HepG2 (cell line): ENCODE measurements around the gene CLPSL2. TPM values are rescaled to one million over a fixed set of nuclear protein-coding genes. Genes with fewer than 3 reads are reported as not detected.

ENCODE experiments used
- NRL ChIP-seq: sonication (generic); formaldehyde crosslinking; IDR thresholded peaks from 2 replicates; pipeline ENCODE4 v1.5.0; 2020; ENCODE audit warnings: missing genetic modification reagents, mild to moderate bottlenecking, moderate library complexity, borderline replicate concordance
- ZNF572 ChIP-seq: sonication (generic); formaldehyde crosslinking; IDR thresholded peaks from 2 replicates; pipeline ENCODE4 v1.5.1; 2020; ENCODE audit warnings: mild to moderate bottlenecking, missing genetic modification reagents
- ZNF672 ChIP-seq: sonication (generic); formaldehyde crosslinking; IDR thresholded peaks from 2 replicates; pipeline ENCODE4 v1.8.1; 2022; ENCODE audit warnings: missing genetic modification reagents
- polyA plus RNA-seq, 8 experiments: library from polyadenylated mRNA; depleted of rRNA in 3 of 8; stranded (reverse) in 7 of 8; unstranded in 1 of 8; fragments of >200 nt; fragmentation: Illumina TruSeq in 4 of 8; extraction: Trizol in 4 of 8; gene quantifications; 2 replicates each; pipeline versions ENCODE4 v1.2.1 to v1.2.3, GENCODE V29; 2011 to 2016; ENCODE audit warnings: low read depth in 4 of 8, missing spikeins in 1 of 8, mixed read lengths in 1 of 8; ENCODE audit not compliant: insufficient read depth in 1 of 8
- total RNA-seq, 5 experiments: library from RNA; depleted of rRNA; stranded (reverse); fragments of >200 nt; fragmentation: Illumina TruSeq; extraction: Trizol; gene quantifications; 2 replicates each; pipeline ENCODE4 v1.2.3, GENCODE V29; 2016; ENCODE audit warnings: low read depth in 1 of 5
- TF ChIP-seq, protein P1 (sequence below): sonication (generic); formaldehyde crosslinking; conservative IDR thresholded peaks from 2 replicates; pipeline ENCODE4 v1.4.0; 2020; ENCODE audit warnings: mild to moderate bottlenecking, missing genetic modification reagents, moderate library complexity
- TF ChIP-seq, protein P2 (sequence below): sonication (generic); formaldehyde crosslinking; IDR thresholded peaks from 2 replicates; pipeline ENCODE4 v1.5.0; 2020; ENCODE audit warnings: mild to moderate bottlenecking, missing genetic modification reagents, borderline replicate concordance
- TF ChIP-seq, protein P3 (sequence below): sonication (generic); formaldehyde crosslinking; IDR thresholded peaks from 2 replicates; pipeline ENCODE4 v1.4.0; 2020; ENCODE audit warnings: missing genetic modification reagents, borderline replicate concordance
- TF ChIP-seq, protein P4 (sequence below): IDR thresholded peaks from 2 replicates; pipeline ENCODE4 v1.6.1; 2012; ENCODE audit warnings: low read length, improper control_type of control experiment
- TF ChIP-seq, protein P5 (sequence below), 2 experiments: sonication (generic) in 1 of 2; formaldehyde crosslinking in 1 of 2; IDR thresholded peaks; 2 replicates each; pipeline versions ENCODE4 v1.6.1 to v1.9.0; 2014 to 2022; ENCODE audit warnings: antibody characterized with exemption in 1 of 2, borderline replicate concordance in 1 of 2, inconsistent platforms in 1 of 2, low read depth in 1 of 2, missing genetic modification reagents in 1 of 2

CLPSL2 gene
- total and polyA plus RNA-seq, 2 of the 13 experiments (the other 11 are each of a cell fraction or from before 2014, with no cell fraction given) = not detected

DNA sequence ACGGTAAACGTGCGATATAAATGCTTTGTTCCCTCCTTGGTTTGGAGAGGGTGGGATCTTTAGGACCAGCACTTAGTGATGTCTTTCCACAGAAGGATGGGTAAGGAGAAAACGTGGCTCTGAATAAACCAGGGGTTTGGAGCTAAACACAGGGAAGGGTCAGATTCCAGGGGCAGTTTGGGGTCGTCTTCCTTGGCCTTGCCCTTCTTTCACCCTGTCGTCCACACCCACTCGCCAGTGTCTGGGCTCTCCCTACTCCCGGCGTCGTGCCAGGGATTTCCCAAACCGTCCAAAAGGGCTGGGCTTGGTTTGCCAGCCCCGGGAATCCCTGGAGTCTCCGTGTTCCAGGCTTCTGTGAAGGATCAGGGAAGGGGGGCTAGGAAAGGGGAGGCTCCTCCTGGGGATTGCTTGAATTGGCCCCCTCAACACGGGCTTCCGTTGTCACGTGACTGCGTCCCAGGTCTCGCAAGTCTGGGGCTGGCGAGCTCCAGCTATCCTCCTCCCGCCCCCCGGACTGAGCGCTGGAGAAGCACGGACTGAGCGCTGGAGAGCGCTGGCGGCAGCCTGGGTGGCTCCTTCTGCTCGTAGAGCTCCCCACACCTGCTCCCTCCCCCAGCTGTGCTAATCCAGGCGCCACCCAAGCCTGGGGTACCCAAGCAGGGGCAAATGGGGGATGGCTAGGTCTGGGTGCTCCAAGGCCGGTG lies 49.0 kb upstream of the CLPSL2 start (continued):
- TF ChIP-seq, protein P1, sequence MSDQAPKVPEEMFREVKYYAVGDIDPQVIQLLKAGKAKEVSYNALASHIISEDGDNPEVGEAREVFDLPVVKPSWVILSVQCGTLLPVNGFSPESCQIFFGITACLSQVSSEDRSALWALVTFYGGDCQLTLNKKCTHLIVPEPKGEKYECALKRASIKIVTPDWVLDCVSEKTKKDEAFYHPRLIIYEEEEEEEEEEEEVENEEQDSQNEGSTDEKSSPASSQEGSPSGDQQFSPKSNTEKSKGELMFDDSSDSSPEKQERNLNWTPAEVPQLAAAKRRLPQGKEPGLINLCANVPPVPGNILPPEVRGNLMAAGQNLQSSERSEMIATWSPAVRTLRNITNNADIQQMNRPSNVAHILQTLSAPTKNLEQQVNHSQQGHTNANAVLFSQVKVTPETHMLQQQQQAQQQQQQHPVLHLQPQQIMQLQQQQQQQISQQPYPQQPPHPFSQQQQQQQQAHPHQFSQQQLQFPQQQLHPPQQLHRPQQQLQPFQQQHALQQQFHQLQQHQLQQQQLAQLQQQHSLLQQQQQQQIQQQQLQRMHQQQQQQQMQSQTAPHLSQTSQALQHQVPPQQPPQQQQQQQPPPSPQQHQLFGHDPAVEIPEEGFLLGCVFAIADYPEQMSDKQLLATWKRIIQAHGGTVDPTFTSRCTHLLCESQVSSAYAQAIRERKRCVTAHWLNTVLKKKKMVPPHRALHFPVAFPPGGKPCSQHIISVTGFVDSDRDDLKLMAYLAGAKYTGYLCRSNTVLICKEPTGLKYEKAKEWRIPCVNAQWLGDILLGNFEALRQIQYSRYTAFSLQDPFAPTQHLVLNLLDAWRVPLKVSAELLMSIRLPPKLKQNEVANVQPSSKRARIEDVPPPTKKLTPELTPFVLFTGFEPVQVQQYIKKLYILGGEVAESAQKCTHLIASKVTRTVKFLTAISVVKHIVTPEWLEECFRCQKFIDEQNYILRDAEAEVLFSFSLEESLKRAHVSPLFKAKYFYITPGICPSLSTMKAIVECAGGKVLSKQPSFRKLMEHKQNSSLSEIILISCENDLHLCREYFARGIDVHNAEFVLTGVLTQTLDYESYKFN (CRISPR knock-in tag) = peak; percentile 28
- TF ChIP-seq, protein P2, sequence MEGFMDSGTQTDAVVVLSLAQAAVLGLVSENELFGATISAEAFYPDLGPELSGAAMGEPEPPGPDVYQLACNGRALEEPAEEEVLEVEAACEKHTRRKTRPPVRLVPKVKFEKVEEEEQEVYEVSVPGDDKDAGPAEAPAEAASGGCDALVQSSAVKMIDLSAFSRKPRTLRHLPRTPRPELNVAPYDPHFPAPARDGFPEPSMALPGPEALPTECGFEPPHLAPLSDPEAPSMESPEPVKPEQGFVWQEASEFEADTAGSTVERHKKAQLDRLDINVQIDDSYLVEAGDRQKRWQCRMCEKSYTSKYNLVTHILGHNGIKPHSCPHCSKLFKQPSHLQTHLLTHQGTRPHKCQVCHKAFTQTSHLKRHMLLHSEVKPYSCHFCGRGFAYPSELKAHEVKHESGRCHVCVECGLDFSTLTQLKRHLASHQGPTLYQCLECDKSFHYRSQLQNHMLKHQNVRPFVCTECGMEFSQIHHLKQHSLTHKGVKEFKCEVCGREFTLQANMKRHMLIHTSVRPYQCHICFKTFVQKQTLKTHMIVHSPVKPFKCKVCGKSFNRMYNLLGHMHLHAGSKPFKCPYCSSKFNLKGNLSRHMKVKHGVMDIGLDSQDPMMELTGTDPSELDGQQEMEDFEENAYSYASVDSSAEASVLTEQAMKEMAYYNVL (CRISPR knock-in tag) = peak; percentile 8
- TF ChIP-seq, protein P3, sequence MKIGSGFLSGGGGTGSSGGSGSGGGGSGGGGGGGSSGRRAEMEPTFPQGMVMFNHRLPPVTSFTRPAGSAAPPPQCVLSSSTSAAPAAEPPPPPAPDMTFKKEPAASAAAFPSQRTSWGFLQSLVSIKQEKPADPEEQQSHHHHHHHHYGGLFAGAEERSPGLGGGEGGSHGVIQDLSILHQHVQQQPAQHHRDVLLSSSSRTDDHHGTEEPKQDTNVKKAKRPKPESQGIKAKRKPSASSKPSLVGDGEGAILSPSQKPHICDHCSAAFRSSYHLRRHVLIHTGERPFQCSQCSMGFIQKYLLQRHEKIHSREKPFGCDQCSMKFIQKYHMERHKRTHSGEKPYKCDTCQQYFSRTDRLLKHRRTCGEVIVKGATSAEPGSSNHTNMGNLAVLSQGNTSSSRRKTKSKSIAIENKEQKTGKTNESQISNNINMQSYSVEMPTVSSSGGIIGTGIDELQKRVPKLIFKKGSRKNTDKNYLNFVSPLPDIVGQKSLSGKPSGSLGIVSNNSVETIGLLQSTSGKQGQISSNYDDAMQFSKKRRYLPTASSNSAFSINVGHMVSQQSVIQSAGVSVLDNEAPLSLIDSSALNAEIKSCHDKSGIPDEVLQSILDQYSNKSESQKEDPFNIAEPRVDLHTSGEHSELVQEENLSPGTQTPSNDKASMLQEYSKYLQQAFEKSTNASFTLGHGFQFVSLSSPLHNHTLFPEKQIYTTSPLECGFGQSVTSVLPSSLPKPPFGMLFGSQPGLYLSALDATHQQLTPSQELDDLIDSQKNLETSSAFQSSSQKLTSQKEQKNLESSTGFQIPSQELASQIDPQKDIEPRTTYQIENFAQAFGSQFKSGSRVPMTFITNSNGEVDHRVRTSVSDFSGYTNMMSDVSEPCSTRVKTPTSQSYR (CRISPR knock-in tag) = no peak
- TF ChIP-seq NRL (CRISPR knock-in tag) = no peak
- TF ChIP-seq, protein P4, sequence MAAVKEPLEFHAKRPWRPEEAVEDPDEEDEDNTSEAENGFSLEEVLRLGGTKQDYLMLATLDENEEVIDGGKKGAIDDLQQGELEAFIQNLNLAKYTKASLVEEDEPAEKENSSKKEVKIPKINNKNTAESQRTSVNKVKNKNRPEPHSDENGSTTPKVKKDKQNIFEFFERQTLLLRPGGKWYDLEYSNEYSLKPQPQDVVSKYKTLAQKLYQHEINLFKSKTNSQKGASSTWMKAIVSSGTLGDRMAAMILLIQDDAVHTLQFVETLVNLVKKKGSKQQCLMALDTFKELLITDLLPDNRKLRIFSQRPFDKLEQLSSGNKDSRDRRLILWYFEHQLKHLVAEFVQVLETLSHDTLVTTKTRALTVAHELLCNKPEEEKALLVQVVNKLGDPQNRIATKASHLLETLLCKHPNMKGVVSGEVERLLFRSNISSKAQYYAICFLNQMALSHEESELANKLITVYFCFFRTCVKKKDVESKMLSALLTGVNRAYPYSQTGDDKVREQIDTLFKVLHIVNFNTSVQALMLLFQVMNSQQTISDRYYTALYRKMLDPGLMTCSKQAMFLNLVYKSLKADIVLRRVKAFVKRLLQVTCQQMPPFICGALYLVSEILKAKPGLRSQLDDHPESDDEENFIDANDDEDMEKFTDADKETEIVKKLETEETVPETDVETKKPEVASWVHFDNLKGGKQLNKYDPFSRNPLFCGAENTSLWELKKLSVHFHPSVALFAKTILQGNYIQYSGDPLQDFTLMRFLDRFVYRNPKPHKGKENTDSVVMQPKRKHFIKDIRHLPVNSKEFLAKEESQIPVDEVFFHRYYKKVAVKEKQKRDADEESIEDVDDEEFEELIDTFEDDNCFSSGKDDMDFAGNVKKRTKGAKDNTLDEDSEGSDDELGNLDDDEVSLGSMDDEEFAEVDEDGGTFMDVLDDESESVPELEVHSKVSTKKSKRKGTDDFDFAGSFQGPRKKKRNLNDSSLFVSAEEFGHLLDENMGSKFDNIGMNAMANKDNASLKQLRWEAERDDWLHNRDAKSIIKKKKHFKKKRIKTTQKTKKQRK = no peak
- no peak for TF ChIP-seq ZNF572 (CRISPR knock-in tag)
- TF ChIP-seq ZNF672 (CRISPR knock-in tag) = no peak
- TF ChIP-seq, protein P5, sequence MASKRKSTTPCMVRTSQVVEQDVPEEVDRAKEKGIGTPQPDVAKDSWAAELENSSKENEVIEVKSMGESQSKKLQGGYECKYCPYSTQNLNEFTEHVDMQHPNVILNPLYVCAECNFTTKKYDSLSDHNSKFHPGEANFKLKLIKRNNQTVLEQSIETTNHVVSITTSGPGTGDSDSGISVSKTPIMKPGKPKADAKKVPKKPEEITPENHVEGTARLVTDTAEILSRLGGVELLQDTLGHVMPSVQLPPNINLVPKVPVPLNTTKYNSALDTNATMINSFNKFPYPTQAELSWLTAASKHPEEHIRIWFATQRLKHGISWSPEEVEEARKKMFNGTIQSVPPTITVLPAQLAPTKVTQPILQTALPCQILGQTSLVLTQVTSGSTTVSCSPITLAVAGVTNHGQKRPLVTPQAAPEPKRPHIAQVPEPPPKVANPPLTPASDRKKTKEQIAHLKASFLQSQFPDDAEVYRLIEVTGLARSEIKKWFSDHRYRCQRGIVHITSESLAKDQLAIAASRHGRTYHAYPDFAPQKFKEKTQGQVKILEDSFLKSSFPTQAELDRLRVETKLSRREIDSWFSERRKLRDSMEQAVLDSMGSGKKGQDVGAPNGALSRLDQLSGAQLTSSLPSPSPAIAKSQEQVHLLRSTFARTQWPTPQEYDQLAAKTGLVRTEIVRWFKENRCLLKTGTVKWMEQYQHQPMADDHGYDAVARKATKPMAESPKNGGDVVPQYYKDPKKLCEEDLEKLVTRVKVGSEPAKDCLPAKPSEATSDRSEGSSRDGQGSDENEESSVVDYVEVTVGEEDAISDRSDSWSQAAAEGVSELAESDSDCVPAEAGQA (IDR thresholded peaks at IDR 0.05; ENCODE audit: low read depth) = no peak
- TF ChIP-seq, protein P5 (CRISPR knock-in tag; IDR thresholded peaks at IDR 0.05; ENCODE audit: borderline replicate concordance) = no peak
